HepG2 (cell line): ENCODE results near the gene UTP15. TPM values are rescaled to one million over a fixed set of nuclear protein-coding genes. Genes with fewer than 3 reads are reported as not detected.

Experiments
- E2F5 ChIP-seq: sonication (generic); formaldehyde crosslinking; conservative IDR thresholded peaks from 2 replicates; pipeline ENCODE4 v1.4.0; 2020; ENCODE audit warnings: missing genetic modification reagents
- MAX ChIP-seq: IDR thresholded peaks from 2 replicates; pipeline ENCODE4 v1.6.1; 2012; ENCODE audit warnings: inconsistent platforms
- MTF2 ChIP-seq: sonication (generic); formaldehyde crosslinking; IDR thresholded peaks from 2 replicates; pipeline ENCODE4 v1.5.0; 2020; ENCODE audit warnings: missing genetic modification reagents, borderline replicate concordance
- MXI1 ChIP-seq: IDR thresholded peaks from 3 replicates; pipeline ENCODE4 v1.6.1; 2012; ENCODE audit warnings: low read depth, low read length, inconsistent platforms, borderline replicate concordance
- NCOA2 ChIP-seq: sonication (generic); formaldehyde crosslinking; IDR thresholded peaks from 2 replicates; pipeline ENCODE4 v1.8.0; 2022; ENCODE audit warnings: inconsistent platforms
- NRL ChIP-seq: sonication (generic); formaldehyde crosslinking; IDR thresholded peaks from 2 replicates; pipeline ENCODE4 v1.5.0; 2020; ENCODE audit warnings: missing genetic modification reagents, mild to moderate bottlenecking, moderate library complexity, borderline replicate concordance
- TBP ChIP-seq: sonication (generic); formaldehyde crosslinking; IDR thresholded peaks from 2 replicates; pipeline ENCODE4 v1.5.0; 2020; ENCODE audit warnings: missing genetic modification reagents
- ZBTB43 ChIP-seq: sonication (generic); formaldehyde crosslinking; conservative IDR thresholded peaks from 2 replicates; pipeline ENCODE4 v1.4.0; 2020; ENCODE audit warnings: missing genetic modification reagents
- ZHX1 ChIP-seq: sonication (generic); formaldehyde crosslinking; IDR thresholded peaks from 2 replicates; pipeline ENCODE4 v1.8.1; 2022; ENCODE audit warnings: low read depth, mild to moderate bottlenecking, missing genetic modification reagents
- ZNF251 ChIP-seq: sonication (generic); formaldehyde crosslinking; IDR thresholded peaks from 2 replicates; pipeline ENCODE4 v1.9.0; 2021; ENCODE audit warnings: mild to moderate bottlenecking, missing genetic modification reagents
- ZNF318 ChIP-seq: sonication (generic); formaldehyde crosslinking; IDR thresholded peaks from 2 replicates; pipeline ENCODE4 v1.4.0; 2020; ENCODE audit warnings: mild to moderate bottlenecking, missing genetic modification reagents
- polyA plus RNA-seq, 8 experiments: library from polyadenylated mRNA; depleted of rRNA in 3 of 8; stranded (reverse) in 7 of 8; unstranded in 1 of 8; fragments of >200 nt; fragmentation: Illumina TruSeq in 4 of 8; extraction: Trizol in 4 of 8; gene quantifications; 2 replicates each; pipeline versions ENCODE4 v1.2.1 to v1.2.3, GENCODE V29; 2011 to 2016; ENCODE audit warnings: low read depth in 4 of 8, missing spikeins in 1 of 8, mixed read lengths in 1 of 8; ENCODE audit not compliant: insufficient read depth in 1 of 8
- total RNA-seq, 5 experiments: library from RNA; depleted of rRNA; stranded (reverse); fragments of >200 nt; fragmentation: Illumina TruSeq; extraction: Trizol; gene quantifications; 2 replicates each; pipeline ENCODE4 v1.2.3, GENCODE V29; 2016; ENCODE audit warnings: low read depth in 1 of 5

The UTP15 gene
- total and polyA plus RNA-seq, 2 of the 13 experiments (the other 11 are each of a cell fraction or from before 2014, with no cell fraction given): 7.3 to 35.8 TPM

- TF ChIP-seq ZNF318 (CRISPR knock-in tag) (peak; percentile 95; the same call in 1 of the 2 replicates), ZNF251 (CRISPR knock-in tag) (no peak), ZHX1 (CRISPR knock-in tag) (peak; percentile 90), NCOA2 (CRISPR knock-in tag) (peak; percentile 99), E2F5 (CRISPR knock-in tag) (no peak), NRL (CRISPR knock-in tag) (no peak), MAX (peak; percentile 80), ZBTB43 (CRISPR knock-in tag) (peak; percentile 44; the same call in 1 of the 2 replicates), TBP (CRISPR knock-in tag) (no peak), MTF2 (CRISPR knock-in tag) (no peak), MXI1 (peak; percentile 48; the same call in 1 of the 3 replicates)
Measured at GRCh38 chr5:73544429-73545402, 20.8 kb upstream of the UTP15 start (continued).
